Mucosa of stomach (tissue), 1 donor: ENCODE data around the gene BCL2.

Experiments
- H3K27me3 ChIP-seq: one replicate; pipeline ENCODE4 v1.7.0; 2013; ENCODE audit warnings: mild to moderate bottlenecking, low read length; ENCODE audit not compliant: control insufficient read depth, insufficient read depth
- H3K36me3 ChIP-seq: one replicate; pipeline ENCODE4 v1.7.0; 2013; ENCODE audit warnings: low read length; ENCODE audit not compliant: control insufficient read depth, insufficient read depth
- H3K4me1 ChIP-seq: one replicate; pipeline ENCODE4 v1.7.0; 2013; ENCODE audit warnings: mild to moderate bottlenecking, low read length; ENCODE audit not compliant: control insufficient read depth, insufficient read depth
- H3K4me3 ChIP-seq: one replicate; pipeline ENCODE4 v1.7.0; 2013; ENCODE audit warnings: low read length
- H3K9ac ChIP-seq: one replicate; pipeline ENCODE4 v1.7.0; 2013; ENCODE audit warnings: mild to moderate bottlenecking, low read length, moderate library complexity
- H3K9me3 ChIP-seq: one replicate; pipeline ENCODE4 v1.7.0; 2013; ENCODE audit warnings: mild to moderate bottlenecking, low read length, moderate library complexity; ENCODE audit not compliant: control insufficient read depth
- donor health status: Pancreatic carcinoma.

The BCL2 gene

DNA sequence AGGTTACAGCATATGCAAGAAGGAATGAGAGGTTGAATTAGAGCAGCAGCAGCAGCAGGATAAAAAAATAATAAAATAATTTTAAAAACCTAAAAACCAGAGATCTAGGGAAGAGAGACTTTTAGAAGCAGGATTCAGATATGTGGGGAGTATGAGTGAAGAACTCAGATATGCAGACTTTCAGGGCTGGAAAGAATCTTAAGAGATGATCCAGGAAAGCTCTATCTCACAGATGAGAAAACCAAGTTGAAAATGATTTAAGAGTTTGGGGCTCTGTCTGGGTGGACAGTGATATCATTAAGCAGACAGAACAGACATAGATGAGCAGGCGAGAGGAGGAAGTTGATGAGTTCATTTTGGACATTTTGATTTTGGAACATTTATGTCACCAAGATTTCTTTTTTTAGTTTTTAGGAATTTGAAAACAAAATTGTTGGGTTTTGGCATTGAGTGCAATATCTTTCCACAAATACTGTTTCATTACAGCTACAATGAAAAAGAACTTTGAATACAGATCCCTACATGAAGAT is 31.8 kb downstream of the BCL2 start:
- Histone ChIP-seq H3K36me3 (no peaks in the 10 kb centered on the region), H3K9ac (no peak overlapping the region), H3K4me1 (no peaks in the 10 kb centered on the region), H3K27me3 (no peaks in the 10 kb centered on the region), H3K9me3 (no peaks in the 10 kb centered on the region), H3K4me3 (no peak overlapping the region)

DNA sequence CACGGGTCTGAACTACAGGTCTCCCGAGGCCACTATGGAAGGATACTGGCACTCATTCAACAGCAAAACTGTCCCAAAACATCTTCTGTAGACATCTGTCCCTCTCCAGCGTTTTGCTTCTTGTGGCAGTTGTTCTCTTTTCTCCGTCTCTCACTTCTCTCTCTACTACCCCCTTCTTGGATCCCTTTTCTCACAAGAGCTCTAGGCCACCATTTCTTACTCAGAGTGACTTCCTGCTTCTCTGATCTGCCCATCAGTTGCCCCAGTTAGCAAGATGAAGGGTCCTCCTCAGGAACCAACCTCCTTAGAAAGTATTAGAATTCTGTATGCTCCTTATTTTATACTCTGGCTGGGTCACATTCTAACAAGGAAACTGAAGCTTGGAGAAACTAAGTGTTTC is 32.6 kb downstream of the BCL2 start:
- no peaks in the 10 kb centered on the region for H3K4me1 ChIP-seq
- no peak overlapping the region for H3K4me3 ChIP-seq
- no peak overlapping the region for H3K9ac ChIP-seq
- no peaks in the 10 kb centered on the region for H3K9me3 ChIP-seq
- no peaks in the 10 kb centered on the region for H3K27me3 ChIP-seq
- H3K36me3 ChIP-seq, result no peaks in the 10 kb centered on the region

DNA sequence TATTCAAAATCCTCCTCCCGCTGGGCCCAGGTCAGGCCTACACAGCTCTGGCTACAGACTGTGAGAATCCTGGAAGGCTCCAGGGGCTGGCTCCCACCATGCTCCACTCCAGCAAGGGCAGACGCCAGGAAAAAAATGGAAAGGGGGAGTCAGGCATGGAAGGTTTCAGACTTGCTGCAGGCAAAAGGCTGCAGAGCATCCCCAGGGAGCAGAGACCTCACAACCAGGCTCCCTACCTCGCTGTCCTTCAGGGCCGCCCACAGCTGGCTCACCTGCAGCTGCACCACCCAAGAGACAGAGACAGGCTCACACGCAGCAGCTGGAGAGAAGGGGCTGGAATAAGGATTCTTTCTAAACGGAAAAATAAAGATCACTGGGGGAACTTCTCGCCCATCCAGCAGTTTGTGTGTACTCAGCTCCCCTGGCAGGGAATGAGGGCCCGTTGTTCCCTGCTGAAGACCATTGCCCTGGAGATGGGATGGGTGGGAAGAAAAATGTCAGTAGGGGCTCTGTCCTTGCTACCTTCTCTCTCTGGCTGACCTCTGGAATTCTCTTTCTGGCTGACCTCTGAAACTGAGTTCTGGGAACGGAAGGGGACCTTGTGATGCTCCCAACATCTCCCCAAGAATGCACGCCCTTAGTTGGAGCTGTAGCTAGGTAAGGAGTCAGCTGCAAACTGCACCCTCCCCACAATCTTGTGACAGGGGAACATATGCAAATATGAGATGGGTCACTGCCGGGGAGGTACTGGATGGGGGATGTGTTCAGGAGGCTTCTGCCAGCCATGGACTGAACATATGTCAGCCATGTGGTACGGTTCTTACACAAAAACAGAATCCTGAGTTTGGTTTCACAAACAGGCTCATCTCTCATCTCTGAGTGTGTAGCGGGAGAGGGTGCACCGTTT is 34.5 kb downstream of the BCL2 start:
- Histone ChIP-seq H3K4me1 (no peaks in the 10 kb centered on the region), H3K4me3 (no peak overlapping the region), H3K9me3 (no peaks in the 10 kb centered on the region), H3K27me3 (no peaks in the 10 kb centered on the region), H3K9ac (no peak overlapping the region), H3K36me3 (no peaks in the 10 kb centered on the region)

DNA sequence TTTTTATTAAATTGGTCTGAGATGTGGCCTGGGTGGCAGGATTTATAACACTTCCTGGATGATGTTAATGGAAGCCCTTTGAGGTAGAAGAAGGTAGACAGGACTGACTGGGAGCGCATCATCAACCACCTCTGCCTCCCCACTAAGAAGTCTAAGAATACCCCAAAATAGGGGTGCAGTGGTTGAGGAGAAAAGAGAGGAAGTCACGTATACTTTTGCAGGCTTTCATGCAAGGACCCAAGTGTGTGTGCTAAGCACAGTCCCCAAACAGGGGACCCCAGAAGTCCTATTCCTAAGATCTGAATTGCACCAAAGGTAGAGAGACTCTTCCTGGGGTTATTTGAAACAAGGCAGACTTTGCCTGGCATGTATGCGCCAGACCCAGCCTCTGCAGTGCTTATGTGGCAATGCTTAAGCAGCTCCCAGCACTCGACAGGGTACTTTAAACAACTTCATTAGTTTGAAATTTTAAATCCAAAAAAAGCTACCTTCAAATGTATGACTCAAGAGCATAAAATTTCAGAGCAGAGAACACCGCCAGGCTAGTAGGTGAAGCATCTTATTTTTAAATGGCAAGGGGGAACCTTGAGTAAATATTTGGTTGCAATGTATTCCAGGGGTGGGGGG is 35.3 kb downstream of the BCL2 start:
- no peaks in the 10 kb centered on the region for H3K27me3 ChIP-seq
- H3K9ac ChIP-seq, result no peak overlapping the region
- no peaks in the 10 kb centered on the region for H3K4me1 ChIP-seq
- no peaks in the 10 kb centered on the region for H3K9me3 ChIP-seq
- H3K4me3 ChIP-seq, result no peak overlapping the region
- H3K36me3 ChIP-seq, result no peaks in the 10 kb centered on the region

DNA sequence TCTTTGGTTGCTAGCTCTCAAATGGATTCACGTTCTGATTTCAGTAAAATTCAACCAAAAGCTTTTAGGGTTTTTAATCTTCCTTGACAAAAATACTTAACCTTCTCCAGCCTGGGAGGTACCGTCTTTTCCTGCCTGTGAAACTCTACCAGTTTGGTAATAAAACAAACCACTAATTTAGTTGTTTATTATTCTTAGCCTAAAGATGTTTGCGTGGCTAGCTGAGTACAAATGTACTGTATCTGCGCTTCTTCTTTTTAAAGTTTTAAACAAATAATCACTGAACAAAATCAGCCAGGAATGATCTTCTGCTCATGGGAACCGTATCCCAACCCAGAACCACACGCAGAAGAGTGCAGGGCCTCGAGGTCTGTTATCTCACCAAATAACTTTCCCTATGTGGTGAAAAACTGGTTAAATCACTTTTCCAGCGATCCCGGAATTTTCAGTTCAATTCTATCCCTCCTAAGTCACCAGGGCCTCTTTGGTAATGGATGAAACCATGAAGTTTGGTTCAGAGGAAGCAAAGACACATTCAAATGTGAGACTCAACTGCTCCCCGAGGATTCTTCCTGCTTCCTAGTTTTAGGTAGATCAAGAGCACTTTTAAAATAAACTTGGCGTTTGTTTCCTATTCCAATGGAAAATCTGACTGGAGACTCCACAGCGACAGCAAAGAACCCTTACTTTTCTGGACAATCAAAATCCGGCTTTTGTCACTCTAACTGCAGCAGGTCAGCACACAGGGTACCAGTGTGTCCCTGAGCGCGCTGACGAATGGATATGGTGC is 36.1 kb downstream of the BCL2 start:
- Histone ChIP-seq H3K4me3 (no peak overlapping the region), H3K36me3 (no peaks in the 10 kb centered on the region), H3K27me3 (no peaks in the 10 kb centered on the region), H3K9ac (no peak overlapping the region), H3K4me1 (no peaks in the 10 kb centered on the region), H3K9me3 (no peaks in the 10 kb centered on the region)

DNA sequence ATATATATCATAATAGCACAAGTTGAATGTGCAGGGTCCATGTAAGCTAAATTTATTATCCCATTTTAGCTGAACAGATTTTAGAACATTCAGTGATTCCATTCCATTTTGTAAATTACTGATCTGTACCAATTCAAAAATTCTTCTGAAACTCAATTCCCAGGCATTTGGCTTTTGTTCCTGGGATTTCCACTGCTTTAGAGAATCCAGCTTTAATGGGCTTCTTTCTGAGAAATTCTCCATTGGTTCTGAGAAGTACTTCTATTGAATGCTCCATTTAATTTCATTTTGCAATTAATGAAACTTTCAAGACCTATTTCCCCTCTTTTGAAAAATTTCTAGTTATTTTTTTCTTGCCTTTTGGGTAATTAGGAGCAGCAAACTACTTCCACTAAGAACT is 36.8 kb downstream of the BCL2 start:
- H3K4me3 ChIP-seq, result no peak overlapping the region
- no peaks in the 10 kb centered on the region for H3K27me3 ChIP-seq
- no peaks in the 10 kb centered on the region for H3K36me3 ChIP-seq
- H3K9ac ChIP-seq, result no peak overlapping the region
- H3K4me1 ChIP-seq, result no peaks in the 10 kb centered on the region
- no peaks in the 10 kb centered on the region for H3K9me3 ChIP-seq

DNA sequence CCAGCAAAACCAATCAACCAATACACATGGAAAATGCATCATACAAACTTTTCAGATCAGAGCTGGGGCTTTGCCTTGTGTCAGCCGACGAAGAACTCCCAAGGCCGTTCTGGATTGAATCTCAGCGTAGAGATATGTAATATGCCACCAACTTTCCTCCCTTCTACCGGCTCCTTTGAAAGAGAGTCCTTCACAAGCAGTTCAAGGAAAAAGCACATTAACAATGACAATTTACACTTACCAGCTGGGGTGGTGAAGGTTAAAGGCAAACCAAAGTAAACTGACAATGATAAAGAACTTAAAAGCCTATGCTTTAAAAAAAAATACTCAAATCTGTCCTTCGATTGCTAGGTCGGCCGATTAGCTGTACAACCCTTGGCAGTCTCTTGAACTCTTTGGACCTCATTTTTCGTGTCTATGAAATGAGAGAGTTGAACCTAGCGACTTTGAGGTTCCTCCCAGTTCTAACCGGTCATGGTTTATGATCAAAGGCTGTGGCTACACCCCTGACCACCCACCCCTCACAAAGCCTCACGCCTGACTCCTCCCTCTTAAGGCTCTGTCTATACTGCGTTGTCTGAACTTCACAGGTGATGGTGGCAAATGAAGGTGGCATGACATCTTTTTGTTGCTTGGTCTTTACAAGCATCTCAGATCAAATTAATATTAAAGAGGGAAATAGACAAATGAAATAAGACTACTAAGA is 46.2 kb downstream of the BCL2 start:
- Histone ChIP-seq H3K36me3 (no peaks in the 10 kb centered on the region), H3K4me1 (no peaks in the 10 kb centered on the region), H3K9me3 (no peaks in the 10 kb centered on the region), H3K4me3 (no peak overlapping the region), H3K9ac (no peak overlapping the region), H3K27me3 (no peaks in the 10 kb centered on the region)

DNA sequence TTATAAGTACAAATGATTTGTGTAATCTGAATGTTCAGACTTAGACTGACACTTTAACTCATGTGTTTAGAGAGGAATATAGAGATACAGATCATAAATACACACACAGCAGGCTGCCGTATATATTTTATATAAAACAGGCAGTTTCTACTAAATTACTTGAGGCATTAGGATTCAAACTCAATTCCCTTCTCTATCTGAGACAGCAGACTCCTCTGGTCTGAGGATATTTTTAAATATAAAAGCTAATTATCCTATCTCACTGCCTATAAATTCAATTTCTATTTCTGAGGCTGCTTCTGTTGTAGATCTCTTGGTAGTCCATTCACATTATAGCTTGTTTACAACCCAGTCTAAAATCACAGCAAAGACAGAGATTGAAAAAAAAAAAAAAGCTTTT is 46.9 kb downstream of the BCL2 start:
- no peak overlapping the region for H3K9ac ChIP-seq
- no peaks in the 10 kb centered on the region for H3K4me1 ChIP-seq
- no peaks in the 10 kb centered on the region for H3K27me3 ChIP-seq
- H3K9me3 ChIP-seq, result no peaks in the 10 kb centered on the region
- no peak overlapping the region for H3K4me3 ChIP-seq
- H3K36me3 ChIP-seq, result no peaks in the 10 kb centered on the region

DNA sequence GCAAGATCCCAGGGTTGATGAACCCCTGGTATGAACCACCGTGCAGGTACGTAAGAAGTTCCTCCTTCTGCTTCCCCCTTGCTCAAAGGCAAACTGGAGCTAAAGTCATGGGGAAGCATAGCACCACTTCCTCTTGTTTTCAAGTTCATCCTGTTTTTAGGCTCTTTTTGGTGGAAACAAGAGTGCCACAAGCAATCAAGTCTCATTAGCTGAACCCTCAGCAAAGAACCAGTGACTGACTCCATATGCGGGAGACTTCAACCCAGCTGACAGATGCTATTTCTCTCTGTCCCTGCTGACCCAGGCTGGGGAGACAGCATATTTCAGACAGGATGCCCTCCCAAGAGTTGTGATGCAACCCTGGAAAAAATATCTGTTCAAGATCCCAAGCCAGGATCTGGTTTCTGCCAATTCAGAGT is 47.7 kb downstream of the BCL2 start:
- Histone ChIP-seq H3K36me3 (no peaks in the 10 kb centered on the region), H3K4me3 (no peak overlapping the region), H3K9me3 (no peaks in the 10 kb centered on the region), H3K9ac (no peak overlapping the region), H3K4me1 (no peaks in the 10 kb centered on the region), H3K27me3 (no peaks in the 10 kb centered on the region)

DNA sequence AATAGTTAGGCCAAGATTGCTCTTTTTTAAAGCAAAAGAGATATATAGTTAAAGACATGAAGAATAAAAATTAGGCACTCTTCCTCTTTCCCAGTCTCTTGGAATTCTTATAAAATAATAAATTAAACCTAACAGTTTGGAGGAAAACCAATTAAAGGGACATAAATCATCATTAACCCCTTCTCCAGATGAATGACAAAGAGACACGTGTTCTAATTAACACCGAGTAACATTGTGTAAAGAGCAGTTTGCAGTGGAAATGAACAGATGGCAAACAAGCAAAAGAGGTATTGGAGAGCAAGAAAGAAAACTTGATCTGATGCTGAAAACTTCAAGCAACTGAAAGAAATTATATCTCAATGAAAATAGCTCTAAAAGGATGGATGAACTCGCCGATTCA is 48.4 kb downstream of the BCL2 start:
- Histone ChIP-seq H3K9me3 (no peaks in the 10 kb centered on the region), H3K4me1 (no peaks in the 10 kb centered on the region), H3K4me3 (no peak overlapping the region), H3K27me3 (no peaks in the 10 kb centered on the region), H3K9ac (no peak overlapping the region), H3K36me3 (no peaks in the 10 kb centered on the region)

DNA sequence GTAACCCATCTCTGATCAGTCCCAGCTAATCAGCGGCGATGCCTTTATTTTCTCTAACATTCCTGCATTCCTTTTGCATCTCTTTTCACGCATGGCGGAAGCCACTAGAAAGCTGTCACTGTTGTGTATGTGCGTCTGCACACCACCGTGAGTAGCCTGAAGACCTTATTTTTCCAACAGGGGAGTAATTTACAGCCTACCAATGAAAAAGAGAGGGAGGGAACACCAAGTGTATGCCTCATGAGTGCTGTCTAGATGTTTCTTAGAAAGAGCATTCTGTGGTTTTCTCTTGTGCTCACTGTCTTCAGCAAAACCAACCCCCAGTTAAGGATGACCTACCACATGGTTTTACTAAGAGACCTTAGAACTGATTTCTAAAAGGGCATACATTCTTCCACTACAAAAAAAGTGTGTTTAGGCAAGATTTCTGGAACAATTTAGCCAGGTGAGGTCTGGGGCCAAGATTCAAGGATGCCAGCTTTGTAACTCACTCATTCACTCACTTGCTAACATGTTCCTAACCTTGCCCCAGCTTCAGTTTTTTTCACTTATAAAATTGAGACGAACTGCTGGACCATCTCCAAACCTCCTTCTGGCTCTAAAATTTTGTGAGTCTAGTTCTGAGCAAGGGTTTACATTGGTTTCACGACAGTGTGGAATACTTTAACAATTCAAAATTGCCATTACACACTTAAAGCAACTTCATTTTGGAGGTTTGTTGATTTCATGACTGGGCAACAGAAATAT is 51.4 kb downstream of the BCL2 start:
- H3K4me1 ChIP-seq, result no peaks in the 10 kb centered on the region
- no peaks in the 10 kb centered on the region for H3K27me3 ChIP-seq
- no peaks in the 10 kb centered on the region for H3K9me3 ChIP-seq
- H3K9ac ChIP-seq, result no peak overlapping the region
- no peak overlapping the region for H3K4me3 ChIP-seq
- no peaks in the 10 kb centered on the region for H3K36me3 ChIP-seq
